ENCODE results near the gene RNASE9. TPM values are rescaled to one million over a fixed set of nuclear protein-coding genes. Genes with fewer than 3 reads are reported as not detected.

Gene RNASE9
- not detected in 2 replicates for total RNA-seq

DNA sequence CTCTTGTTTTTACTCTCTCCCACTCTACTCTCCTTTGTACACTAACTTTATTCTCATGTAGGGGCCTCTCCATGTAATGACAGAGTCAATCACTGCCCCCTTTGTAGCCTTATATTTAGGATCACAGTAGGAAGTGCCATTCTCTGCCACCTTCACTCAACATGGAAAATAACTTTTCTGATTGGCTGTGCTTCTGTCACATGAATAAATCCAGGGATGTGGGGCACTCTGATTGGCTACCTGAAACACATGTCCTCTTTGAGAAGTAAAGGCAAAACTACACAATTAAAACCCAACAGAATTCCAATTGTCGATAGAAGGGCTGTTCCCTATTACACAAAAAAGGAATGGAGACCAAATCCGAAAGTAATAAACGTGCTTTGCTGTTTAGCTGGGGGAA lies at the start of gene RNASE9:
Gene RNASE9, minus strand, starts transcription at position 87 of the 400 bp plus-strand sequence.

DNA sequence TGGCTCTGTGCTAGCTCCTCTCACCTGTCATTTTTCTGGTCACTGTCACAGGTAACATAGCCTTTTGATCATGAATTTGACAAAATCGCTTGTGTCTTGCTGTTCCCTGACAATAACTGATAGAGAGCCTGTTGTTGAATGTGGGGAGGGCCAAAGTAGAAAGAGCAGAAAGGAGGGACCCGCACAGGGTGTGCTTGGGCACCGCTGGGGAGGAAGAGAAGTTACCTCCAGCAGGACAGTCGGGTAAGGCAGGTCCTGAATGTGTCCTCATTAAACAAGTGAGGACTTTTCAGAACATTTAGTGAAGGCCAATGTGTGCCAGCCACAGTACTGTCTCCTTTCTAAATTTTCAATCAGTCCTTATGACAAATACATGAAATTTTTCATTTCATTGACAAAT lies 30.4 kb upstream of the RNASE9 start, which contains the start of gene RNASE12:
Gene RNASE12, minus strand, starts transcription at position 142 of the 400 bp plus-strand sequence. CDS start 653 bp downstream, outside the sequence.

DNA sequence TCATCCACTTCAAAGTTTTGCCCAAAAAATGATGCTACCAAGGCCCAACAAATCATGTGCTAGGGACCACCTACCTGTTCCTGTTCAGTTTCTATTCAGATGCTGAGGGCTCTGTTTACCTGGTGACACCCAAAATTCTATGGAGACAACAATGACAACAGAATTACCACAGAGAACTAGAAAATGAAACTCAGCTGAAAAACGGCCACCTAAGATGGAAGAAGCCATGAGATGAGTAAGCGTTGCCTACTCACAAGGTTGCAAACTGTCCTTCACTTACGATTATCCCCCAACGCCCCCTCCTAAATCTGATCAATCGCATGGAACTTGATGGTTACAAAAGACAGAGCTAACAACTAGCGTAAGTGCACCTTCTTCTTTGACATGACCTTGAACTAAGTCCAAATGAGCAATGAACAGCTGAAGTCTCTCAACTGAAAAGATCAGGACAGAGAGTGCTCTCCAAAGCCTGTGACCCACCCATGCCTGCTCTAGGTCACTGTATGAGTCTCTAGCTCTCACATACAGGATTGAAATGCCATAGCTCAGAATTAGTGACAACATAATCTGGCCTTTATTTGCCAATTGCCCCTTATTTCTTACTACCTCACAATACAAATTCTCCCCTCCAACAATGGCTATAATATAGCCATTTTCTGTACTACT lies 26.8 kb upstream of the RNASE9 start, which contains the start of gene RNASE11:
Gene RNASE11, minus strand, starts transcription at position 513 of the 666 bp plus-strand sequence.

Other genes starting within 250 kb of the RNASE9 start
- 27.8 and 33.6 TPM in 2 replicates for gene CCNB1IP1, start 227.8 kb downstream of the RNASE9 start, total RNA-seq
- gene PARP2, start 217.4 kb downstream of the RNASE9 start, total RNA-seq, result 7.3 and 7.6 TPM in 2 replicates
- gene TEP1, start 147.5 kb downstream of the RNASE9 start, total RNA-seq, result 17.1 and 24.9 TPM in 2 replicates
- gene KLHL33, start 124.9 kb downstream of the RNASE9 start, total RNA-seq, result not detected in 2 replicates
- 25.9 and 40.8 TPM in 2 replicates for gene OSGEP, start 106.2 kb downstream of the RNASE9 start, total RNA-seq
- gene APEX1, start 105.8 kb downstream of the RNASE9 start, total RNA-seq, result 60.0 and 85.9 TPM in 2 replicates
- gene PIP4P1, start 99.6 kb downstream of the RNASE9 start, total RNA-seq, result 14.3 and 14.7 TPM in 2 replicates
- 106 and 322 TPM in 2 replicates for gene PNP, start 91.6 kb downstream of the RNASE9 start, total RNA-seq
- 0.56 and 1.3 TPM in 2 replicates for gene RNASE10, start 55.5 kb downstream of the RNASE9 start, total RNA-seq
- gene RNASE11, start 27.0 kb upstream of the RNASE9 start, total RNA-seq, result not detected in 2 replicates
- not detected in 2 replicates for gene RNASE12, start 30.3 kb upstream of the RNASE9 start, total RNA-seq
- not detected in 2 replicates for gene OR6S1, start 80.6 kb upstream of the RNASE9 start, total RNA-seq
- 6.6 and 6.7 TPM in 2 replicates for gene RNASE4, start 123.5 kb upstream of the RNASE9 start, total RNA-seq
- gene ANG, start 127.7 kb upstream of the RNASE9 start, total RNA-seq, result 1.9 and 2.6 TPM in 2 replicates
- not detected in 2 replicates for gene EDDM3A, start 184.8 kb upstream of the RNASE9 start, total RNA-seq
- not detected in 2 replicates for gene EDDM3B, start 207.4 kb upstream of the RNASE9 start, total RNA-seq
- gene RNASE6, start 220.2 kb upstream of the RNASE9 start, total RNA-seq, result 0.09 TPM in 1 of 2 replicates, not detected in the other
- gene RNASE1, start 241.8 kb upstream of the RNASE9 start, total RNA-seq, result 46.7 and 82.6 TPM in 2 replicates

Data from endothelial cell of coronary artery (primary cell).